ENCODE data around the gene HARBI1. TPM values are rescaled to one million over a fixed set of nuclear protein-coding genes. Genes with fewer than 3 reads are reported as not detected.
"Not testable (repeated sequence)": the region's sequence is repeated elsewhere in the genome, so short reads cannot be mapped to it uniquely, and the experiment has no call there.

The HARBI1 gene
- total RNA-seq, 1 experiment from 2014 or later: 3.4 TPM

- no peak for DNase-seq (ENCODE audit: low read depth)
Measured at GRCh38 chr11:46597155-46597554, 19.9 kb downstream of the HARBI1 start.

DNA sequence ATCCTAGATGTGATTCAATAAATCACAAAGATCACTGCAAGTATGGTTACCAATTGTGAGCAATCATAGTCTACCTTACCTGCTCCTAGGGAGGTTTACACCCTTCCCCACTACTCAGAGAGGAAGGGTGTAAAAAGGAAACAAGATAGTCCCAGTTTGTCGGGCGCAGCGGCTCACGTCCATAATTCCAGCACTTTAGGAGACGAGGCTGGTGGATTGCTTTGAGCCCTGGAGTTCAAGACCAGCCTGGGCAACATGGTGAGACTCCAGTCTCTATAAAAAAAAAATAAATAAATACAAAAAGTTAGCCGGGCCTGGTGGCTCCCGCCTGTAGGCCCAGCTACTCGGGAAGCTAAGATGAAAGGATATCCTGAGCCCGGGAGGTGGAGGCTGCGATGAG is 22.2 kb downstream of the HARBI1 start:
- DNase-seq (ENCODE audit: low read depth): no peak

DNA sequence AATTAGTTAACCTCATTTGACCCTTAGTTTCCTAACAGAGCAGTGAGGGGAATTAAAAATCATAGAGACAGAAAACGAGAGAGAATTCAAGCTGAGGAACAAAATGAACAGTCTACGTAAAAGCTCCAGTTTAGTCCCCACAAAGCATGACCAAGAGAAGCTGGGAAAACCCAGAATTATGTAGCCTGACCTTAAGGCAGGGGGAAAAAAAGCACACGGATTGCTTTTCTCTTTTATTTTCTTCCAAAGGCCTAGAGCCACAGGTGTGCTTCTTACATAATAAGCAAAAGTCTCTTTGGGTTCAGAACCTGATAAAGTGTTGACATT is 22.7 kb downstream of the HARBI1 start:
- no peak for DNase-seq (ENCODE audit: low read depth)

GRCh38 chr11:46593550-46594373 is 23.3 kb downstream of the HARBI1 start, which contains the start of gene AMBRA1:
Gene AMBRA1 (minus strand): TSS chr11:46594023. CDS start chr11:46548380, 45,643 bp downstream.
- DNase-seq (ENCODE audit: low read depth): peak; percentile 91

DNA sequence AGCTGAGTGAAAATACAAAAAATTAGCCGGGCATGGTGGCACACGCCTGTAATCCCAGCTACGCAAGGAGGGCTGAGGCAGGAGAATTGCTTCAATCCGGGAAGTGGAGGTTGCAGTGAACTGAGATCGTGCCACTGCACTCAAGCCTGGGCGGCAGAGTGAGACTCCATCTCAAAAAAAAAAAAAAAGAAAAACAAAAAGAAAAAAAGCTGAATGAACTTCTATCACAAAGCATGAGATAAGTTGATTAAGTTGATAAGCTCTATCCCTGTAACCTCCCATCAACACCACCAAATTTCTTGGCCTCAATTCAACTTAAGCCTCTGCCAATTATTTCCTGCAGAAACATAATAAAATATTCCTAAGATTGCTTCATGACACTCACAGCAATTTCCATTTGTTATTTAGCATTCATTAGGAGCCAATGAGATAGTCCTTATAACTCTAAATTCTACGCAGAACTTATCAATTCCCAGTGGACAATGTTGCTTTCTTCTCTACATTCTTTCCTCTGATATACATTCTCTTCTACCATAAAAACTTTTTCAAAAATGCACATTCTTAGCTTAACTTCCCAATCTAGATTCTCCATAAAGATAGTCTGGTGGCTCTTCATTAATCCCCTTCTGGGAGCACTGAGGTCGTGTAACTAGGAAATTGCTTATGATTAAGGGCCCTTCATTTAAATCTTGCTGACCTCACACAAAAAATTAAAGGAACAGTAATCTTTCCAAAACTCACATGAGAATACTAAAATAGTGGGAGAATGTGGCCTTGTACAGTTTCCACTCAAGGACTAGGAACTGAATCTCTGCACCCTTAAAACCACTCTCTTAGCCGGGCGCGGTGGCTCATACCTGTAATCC is 26.1 kb downstream of the HARBI1 start:
- DNase-seq (ENCODE audit: low read depth): no peak

DNA sequence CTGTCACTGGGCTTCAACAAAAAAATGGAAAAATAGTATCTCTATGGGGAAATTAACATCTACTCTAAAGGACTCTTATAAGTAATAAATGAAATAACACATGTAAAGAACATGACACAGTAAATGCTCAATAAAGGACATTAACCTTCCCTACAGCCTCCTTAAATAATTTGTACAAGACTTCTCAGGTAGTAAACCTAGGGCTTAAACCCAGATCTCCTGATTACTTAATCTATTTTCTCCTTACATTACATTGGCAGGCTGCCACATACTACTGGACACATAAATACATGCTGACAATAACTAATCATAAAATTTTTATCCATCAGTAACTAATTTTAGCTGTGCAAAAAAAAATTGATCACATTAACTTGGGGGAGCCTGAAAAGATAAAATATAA is 28.1 kb downstream of the HARBI1 start:
- DNase-seq (ENCODE audit: low read depth): no peak

DNA sequence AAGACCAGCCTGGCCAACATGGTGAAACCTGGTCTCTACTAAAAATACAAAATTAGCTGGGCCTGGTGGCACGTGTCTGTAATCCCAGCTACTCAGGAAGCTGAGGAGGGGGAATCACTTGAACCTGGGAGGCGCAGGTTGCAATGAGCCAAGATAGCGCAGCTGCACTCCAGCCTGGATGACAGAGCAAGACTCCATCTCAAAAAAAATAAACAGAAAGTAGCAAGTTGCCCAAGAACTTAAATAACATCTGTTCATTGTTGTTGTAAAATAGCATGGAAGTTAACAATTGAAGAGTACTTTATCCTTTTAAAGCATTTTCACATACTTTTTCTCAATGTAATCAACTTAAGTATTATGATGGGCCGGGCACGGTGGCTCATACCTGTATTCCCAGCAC is 28.9 kb downstream of the HARBI1 start:
- no peak for DNase-seq (ENCODE audit: low read depth)

GRCh38 chr11:46583513-46583912 is 33.5 kb downstream of the HARBI1 start:
- DNase-seq (ENCODE audit: low read depth): not testable (repeated sequence)

- DNase-seq (ENCODE audit: low read depth): no peak
Measured at GRCh38 chr11:46582588-46582987, 34.4 kb downstream of the HARBI1 start.

DNA sequence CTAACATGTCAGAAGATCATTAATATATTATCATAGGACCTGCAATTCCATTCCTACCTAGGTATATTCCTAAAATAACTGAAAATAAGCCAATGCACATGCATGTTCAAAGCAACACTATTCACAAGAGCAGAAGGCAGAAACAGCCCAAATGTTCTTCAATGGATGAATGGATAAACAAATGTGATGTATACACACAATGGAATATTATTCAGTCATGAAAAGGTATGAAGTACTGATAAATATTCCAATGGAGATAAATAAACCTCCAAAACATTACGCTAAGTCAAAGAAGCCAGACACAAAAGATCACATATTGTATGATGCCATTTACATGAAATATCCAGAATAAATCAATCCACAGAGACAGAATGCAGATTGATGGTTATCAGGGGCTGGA is 40.0 kb downstream of the HARBI1 start:
- no peak for DNase-seq (ENCODE audit: low read depth)

GRCh38 chr11:46574656-46575055 is 42.4 kb downstream of the HARBI1 start:
- no peak for DNase-seq (ENCODE audit: low read depth)

- DNase-seq (ENCODE audit: low read depth): no peak
Measured at GRCh38 chr11:46570790-46571398, 46.1 kb downstream of the HARBI1 start.

- no peak for DNase-seq (ENCODE audit: low read depth)
Measured at GRCh38 chr11:46565232-46565840, 51.7 kb downstream of the HARBI1 start.

- DNase-seq (ENCODE audit: low read depth): peak; percentile 29
Measured at GRCh38 chr11:46564459-46564858, 52.6 kb downstream of the HARBI1 start.

- no peak for DNase-seq (ENCODE audit: low read depth)
Measured at GRCh38 chr11:46562527-46562926, 54.5 kb downstream of the HARBI1 start.

GRCh38 chr11:46560300-46560991 is 56.6 kb downstream of the HARBI1 start:
- no peak for DNase-seq (ENCODE audit: low read depth)

DNA sequence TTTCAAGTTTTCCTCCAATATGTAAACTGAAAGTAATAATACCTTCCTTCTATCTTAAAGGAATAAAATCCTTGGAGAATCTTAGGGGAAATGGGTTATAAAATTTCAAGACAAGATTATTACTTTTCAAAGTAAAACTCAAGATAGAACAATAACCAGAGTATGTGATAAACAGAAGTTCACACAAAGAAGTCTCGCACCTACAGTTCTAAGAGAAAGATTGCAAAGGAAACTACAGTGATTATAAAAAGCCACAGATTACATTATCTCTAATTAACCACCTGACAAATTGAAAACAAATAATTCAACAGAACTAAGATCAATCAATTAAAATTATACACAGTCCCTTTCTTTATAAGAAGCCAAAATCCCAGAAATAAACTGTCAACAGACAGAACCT is 57.2 kb downstream of the HARBI1 start:
- no peak for DNase-seq (ENCODE audit: low read depth)

GRCh38 chr11:46557684-46558151 is 59.3 kb downstream of the HARBI1 start:
- peak; percentile 51 for DNase-seq (ENCODE audit: low read depth)

DNA sequence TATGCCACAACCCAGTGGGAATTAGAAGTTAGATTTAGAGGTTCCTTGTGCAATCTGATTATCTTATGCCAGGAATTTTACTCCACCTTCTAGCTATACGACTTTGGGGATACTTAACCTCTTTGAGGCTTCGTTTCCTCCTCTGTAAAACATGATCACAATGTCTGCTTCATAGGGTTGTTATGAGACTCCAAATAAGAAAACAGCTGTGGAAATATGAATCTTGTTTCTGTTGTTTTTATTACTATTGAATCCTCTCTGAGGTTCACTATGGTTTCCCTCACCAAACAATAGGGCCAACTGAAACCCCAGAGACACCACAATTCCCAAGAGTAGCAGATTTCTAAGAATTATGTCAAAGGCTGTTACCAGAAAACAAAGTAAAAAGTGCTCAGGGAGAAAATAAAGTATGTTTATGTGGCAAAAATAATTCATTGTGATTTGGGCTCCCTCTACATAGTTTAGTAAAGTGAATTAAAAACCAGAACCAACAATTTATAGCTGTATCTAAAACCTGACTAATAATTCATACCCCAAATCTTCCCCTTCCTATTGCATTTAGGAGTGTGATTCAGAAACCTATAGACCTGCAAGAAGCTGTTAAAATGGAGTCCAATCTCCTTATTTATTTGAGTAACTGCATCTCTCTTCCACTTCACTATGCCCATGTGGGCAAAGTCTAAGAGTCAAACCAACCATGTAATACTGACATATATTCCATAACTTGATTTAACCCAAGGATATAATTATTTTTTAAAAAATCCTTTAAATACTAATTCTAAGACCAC is 61.6 kb downstream of the HARBI1 start:
- DNase-seq (ENCODE audit: low read depth): peak; percentile 95
